ENCODE measurements around the gene PXK.
"Not testable (repeated sequence)": the region's sequence is repeated elsewhere in the genome, so short reads cannot be mapped to it uniquely, and the experiment has no call there.

PXK gene

GRCh38 chr3:58332575-58333188, at the start of gene PXK:
PXK (plus strand) TSS chr3:58332892; CDS start chr3:58332989, 97 bp downstream.
- DNase-seq: peak; percentile 73 to 80

- DNase-seq: no peak
Measured at GRCh38 chr3:58285334-58285733, 47.4 kb upstream of the PXK start.

- no peak for DNase-seq
Measured at GRCh38 chr3:58287354-58287753, 45.3 kb upstream of the PXK start.

GRCh38 chr3:58288011-58288728, 44.5 kb upstream of the PXK start:
- no peak for DNase-seq

GRCh38 chr3:58288964-58289613, 43.6 kb upstream of the PXK start:
- DNase-seq: not testable (repeated sequence)

GRCh38 chr3:58290446-58290845, 42.2 kb upstream of the PXK start:
- not testable (repeated sequence) for DNase-seq

- DNase-seq: no peak
Measured at GRCh38 chr3:58291671-58292338, 40.9 kb upstream of the PXK start.

GRCh38 chr3:58292866-58293265, 39.8 kb upstream of the PXK start:
- no peak for DNase-seq

GRCh38 chr3:58293516-58293915, 39.2 kb upstream of the PXK start:
- DNase-seq: no peak

- no peak for DNase-seq
Measured at GRCh38 chr3:58296269-58296668, 36.4 kb upstream of the PXK start.

GRCh38 chr3:58296843-58297242, 35.8 kb upstream of the PXK start:
- DNase-seq: no peak

GRCh38 chr3:58298190-58298589, 34.5 kb upstream of the PXK start:
- no peak for DNase-seq

GRCh38 chr3:58299075-58299474, 33.6 kb upstream of the PXK start:
- DNase-seq: no peak

GRCh38 chr3:58299839-58300516, 32.7 kb upstream of the PXK start:
- DNase-seq: no peak

GRCh38 chr3:58305882-58306711, 26.6 kb upstream of the PXK start, which contains the start of the genes HTD2 and RPP14:
HTD2 (plus strand) TSS chr3:58306520; CDS start chr3:58317614, 11,094 bp downstream.
RPP14 (plus strand) TSS chr3:58306245; CDS start chr3:58310330, 4,085 bp downstream.
- DNase-seq: peak; percentile 97 to 99

GRCh38 chr3:58307639-58308215, 25.0 kb upstream of the PXK start:
- DNase-seq: peak; percentile 20 to 24

- no peak for DNase-seq
Measured at GRCh38 chr3:58308728-58309127, 24.0 kb upstream of the PXK start.

- DNase-seq: no peak
Measured at GRCh38 chr3:58317811-58318210, 14.9 kb upstream of the PXK start.

GRCh38 chr3:58321791-58322190, 10.9 kb upstream of the PXK start:
- DNase-seq: no peak

GRCh38 chr3:58322793-58323192, 9.9 kb upstream of the PXK start:
- no peak for DNase-seq

Measured in stimulated activated CD4-positive, alpha-beta T cell treated with anti-CD3 and anti-CD28 coated beads, Interleukin-4, amount 100 ng/mL, for 4 hours (primary cell).